H1 (cell line): Measurements from ENCODE around the gene BRICD5. TPM values are rescaled to one million over a fixed set of nuclear protein-coding genes. Genes with fewer than 3 reads are reported as not detected.

Experiments
- CTCF ChIA-PET: fragments of 300-600 bp; sonication (Branson Sonifier 250); formaldehyde crosslinking; loops from one replicate; lab custom pipeline; 2021; ENCODE audit not compliant: partially characterized antibody; lab: Charles Lee
- POLR2A ChIA-PET: fragments of 300-600 bp; sonication (Branson Sonifier 250); formaldehyde crosslinking; loops from one replicate; lab custom pipeline; 2021; ENCODE audit warnings: inconsistent platforms; ENCODE audit not compliant: partially characterized antibody; lab: Charles Lee
- DNase-seq, 2 experiments: peaks; one replicate each; pipeline versions ENCODE4 v3.0.0 to v3.0.0-alpha.2; 2010 to 2022; ENCODE audit warnings: low spot score in 2 of 2, low read depth in 1 of 2, mixed read lengths in 1 of 2
- FAIRE-seq: peaks from 2 replicates; lab custom pipeline; 2011; peaks lifted over from hg19 to GRCh38; lab: Jason Lieb, UNC
- H2AFZ ChIP-seq: 2 replicates; pipeline ENCODE4 v1.8.1; 2012; ENCODE audit warnings: low read length, inconsistent platforms
- H2AK5ac ChIP-seq: 2 replicates; pipeline ENCODE4 v1.6.1; 2013; ENCODE audit warnings: low read depth, low read length
- H2BK120ac ChIP-seq: replicated peaks from 2 replicates; pipeline ENCODE3; 2013; ENCODE audit warnings: low read depth, low read length, inconsistent platforms
- H2BK12ac ChIP-seq: 2 replicates; pipeline ENCODE4 v1.6.1; 2013; ENCODE audit warnings: low read depth, low read length
- H2BK15ac ChIP-seq: 2 replicates; pipeline ENCODE4 v1.6.1; 2013; ENCODE audit warnings: low read length
- H2BK20ac ChIP-seq: 2 replicates; pipeline ENCODE4 v1.6.1; 2013; ENCODE audit warnings: low read length
- H2BK5ac ChIP-seq: 2 replicates; pipeline ENCODE4 v1.6.1; 2013; ENCODE audit warnings: low read depth, low read length
- H3K14ac ChIP-seq: 2 replicates; pipeline ENCODE4 v1.6.1; 2013; ENCODE audit warnings: inconsistent platforms; ENCODE audit not compliant: insufficient read length
- H3K18ac ChIP-seq: 2 replicates; pipeline ENCODE4 v1.6.1; 2013; ENCODE audit warnings: low read length; ENCODE audit errors: extremely low read depth
- H3K23ac ChIP-seq: 2 replicates; pipeline ENCODE4 v1.6.1; 2013; ENCODE audit warnings: inconsistent platforms; ENCODE audit not compliant: insufficient read length
- H3K23me2 ChIP-seq: 2 replicates; pipeline ENCODE4 v1.6.1; 2013; ENCODE audit warnings: low read depth, low read length
- H3K27ac ChIP-seq: 2 replicates; pipeline ENCODE4 v1.6.1; 2011; ENCODE audit warnings: low read depth, low read length, inconsistent platforms
- H3K27me3 ChIP-seq, 4 experiments: replicated peaks in 1 of 4; 1 replicate in 1 of 4; 2 replicates in 3 of 4; pipeline versions ENCODE4 v1.6.1 to v1.8.1; 2011 to 2013; ENCODE audit warnings: low read length in 3 of 4, mild to moderate bottlenecking in 3 of 4, inconsistent platforms in 2 of 4, mixed read lengths in 2 of 4, moderate library complexity in 1 of 4; ENCODE audit not compliant: control insufficient read depth in 3 of 4, insufficient read depth in 3 of 4; ENCODE audit errors: extremely low read depth in 1 of 4
- H3K36me3 ChIP-seq, 4 experiments: 2 replicates each; pipeline versions ENCODE4 v1.6.1 to v1.8.1; 2011 to 2013; ENCODE audit warnings: mild to moderate bottlenecking in 4 of 4, low read length in 3 of 4, moderate library complexity in 2 of 4, control low read depth in 1 of 4, inconsistent platforms in 1 of 4; ENCODE audit not compliant: insufficient read depth in 4 of 4, control insufficient read depth in 2 of 4
- H3K4ac ChIP-seq: replicated peaks from 2 replicates; pipeline ENCODE3; 2013; ENCODE audit warnings: low read length, low read depth, mixed read lengths, inconsistent platforms; ENCODE audit not compliant: insufficient read length
- H3K4me1 ChIP-seq, 4 experiments: replicated peaks in 1 of 4; 1 replicate in 1 of 4; 2 replicates in 3 of 4; pipeline versions ENCODE4 v1.6.1 to v1.8.1; 2011 to 2013; ENCODE audit warnings: low read length in 3 of 4, inconsistent platforms in 2 of 4, mixed read lengths in 1 of 4; ENCODE audit not compliant: insufficient read depth in 4 of 4, control insufficient read depth in 3 of 4
- H3K4me2 ChIP-seq, 2 experiments: 2 replicates each; pipeline versions ENCODE4 v1.6.1 to v1.8.1; 2011 to 2013; ENCODE audit warnings: low read depth in 2 of 2, low read length in 2 of 2, control low read depth in 1 of 2, inconsistent platforms in 1 of 2, mild to moderate bottlenecking in 1 of 2; ENCODE audit not compliant: insufficient read depth in 1 of 2
- H3K4me3 ChIP-seq, 4 experiments: fragments of 200-600, 300-600 bp in 1 of 4; sonication (generic), shearing (Covaris generic), sonication (Bioruptor Twin) in 1 of 4; 2 replicates each; pipeline versions ENCODE4 v1.5.1 to v1.8.1; 2011 to 2016; ENCODE audit warnings: low read length in 4 of 4, low read depth in 3 of 4, control low read depth in 2 of 4, inconsistent platforms in 2 of 4, mild to moderate bottlenecking in 2 of 4, mixed read lengths in 1 of 4, moderate library complexity in 1 of 4; ENCODE audit not compliant: insufficient read depth in 2 of 4; ENCODE audit errors: extremely low read depth in 1 of 4
- H3K56ac ChIP-seq: replicated peaks from 2 replicates; pipeline ENCODE3; 2013; ENCODE audit warnings: low read depth, mild to moderate bottlenecking, mixed read lengths, low read length, inconsistent platforms; ENCODE audit not compliant: insufficient read length
- H3K79me1 ChIP-seq: 2 replicates; pipeline ENCODE4 v1.6.1; 2013; ENCODE audit warnings: low read depth, low read length, control low read depth
- H3K79me2 ChIP-seq, 2 experiments: 2 replicates each; pipeline versions ENCODE4 v1.6.1 to v1.8.1; 2012 to 2013; ENCODE audit warnings: low read length in 2 of 2, mild to moderate bottlenecking in 2 of 2, inconsistent platforms in 1 of 2; ENCODE audit not compliant: insufficient read depth in 2 of 2, control insufficient read depth in 1 of 2
- H3K9ac ChIP-seq, 4 experiments: replicated peaks in 1 of 4; 1 replicate in 1 of 4; 2 replicates in 3 of 4; pipeline versions ENCODE4 v1.6.1 to v1.8.1; 2011 to 2013; ENCODE audit warnings: low read depth in 3 of 4, low read length in 3 of 4, control low read depth in 2 of 4, mild to moderate bottlenecking in 2 of 4, moderate library complexity in 2 of 4, inconsistent platforms in 1 of 4; ENCODE audit errors: extremely low read depth in 1 of 4
- H3K9me3 ChIP-seq, 2 experiments: 2 replicates each; pipeline versions ENCODE4 v1.6.1 to v1.8.1; 2012 to 2013; ENCODE audit warnings: mild to moderate bottlenecking in 2 of 2, moderate library complexity in 2 of 2, control low read depth in 1 of 2, inconsistent platforms in 1 of 2, low read depth in 1 of 2, low read length in 1 of 2, mixed read lengths in 1 of 2; ENCODE audit not compliant: insufficient read depth in 2 of 2
- H4K20me1 ChIP-seq, 2 experiments: replicated peaks in 1 of 2; 2 replicates each; pipeline versions ENCODE3 to v1.8.1; 2011 to 2013; ENCODE audit warnings: inconsistent platforms in 2 of 2, low read length in 2 of 2, mild to moderate bottlenecking in 1 of 2; ENCODE audit not compliant: insufficient read depth in 2 of 2, control insufficient read depth in 1 of 2
- H4K5ac ChIP-seq: 2 replicates; pipeline ENCODE4 v1.6.1; 2013; ENCODE audit warnings: low read length, low read depth, mixed read lengths, inconsistent platforms; ENCODE audit not compliant: insufficient read length
- H4K8ac ChIP-seq: 2 replicates; pipeline ENCODE4 v1.8.0; 2013; ENCODE audit warnings: mild to moderate bottlenecking, moderate library complexity, low read length, inconsistent platforms; ENCODE audit not compliant: insufficient read depth; ENCODE audit errors: extremely low read depth
- H4K91ac ChIP-seq: replicated peaks from 2 replicates; pipeline ENCODE3; 2013; ENCODE audit warnings: low read length, mixed read lengths, inconsistent platforms; ENCODE audit not compliant: insufficient read length
- TAF7 ChIP-seq: optimal IDR thresholded peaks from 2 replicates; pipeline ENCODE3; 2011; ENCODE audit warnings: low read depth, mild to moderate bottlenecking, inconsistent platforms, low read length, moderate library complexity, borderline replicate concordance
- WGBS, 2 experiments: shearing (Covaris generic) in 1 of 2; methylation state at CpG; one replicate each; pipeline versions ENCODE4 v1.1.6 to v1.1.7; 2013 to 2015; ENCODE audit warnings: low lambda C conversion rate in 2 of 2, mixed read lengths in 2 of 2, inconsistent platforms in 1 of 2, low coverage in 1 of 2, missing lambda C conversion rate in 1 of 2; ENCODE audit not compliant: insufficient replicate concordance in 2 of 2, insufficient coverage in 1 of 2, insufficient read length in 1 of 2; ENCODE audit errors: extremely low coverage in 1 of 2, missing lambda C conversion rate in 1 of 2; 5-methylcytosine and 5-hydroxymethylcytosine counted together
- polyA plus RNA-seq, 7 experiments: library from polyadenylated mRNA; depleted of rRNA in 3 of 7; stranded (reverse) in 5 of 7; unstranded in 2 of 7; fragments of >200 nt in 5 of 7; fragments of 200-250 nt in 2 of 7; gene quantifications; 1 replicate in 5 of 7; 2 replicates in 1 of 7; 4 replicates in 1 of 7; pipeline versions ENCODE4 v1.2.1 to v1.2.3, GENCODE V29; 2011 to 2013; ENCODE audit warnings: missing spikeins in 2 of 7, mixed read lengths in 2 of 7
- total RNA-seq: library from RNA; stranded (reverse); fragmentation: NEBNext Ultra II Directional; extraction: Animal tissue kit (Norgen Biotek cat#: 25700); gene quantifications from 2 replicates; pipeline ENCODE4 v1.2.1, GENCODE V29; 2021

Gene BRICD5
- total and polyA plus RNA-seq, 2 of the 8 experiments (the other 6 are each of a cell fraction or from before 2014, with no cell fraction given) = 8.5 to 14.2 TPM

- no peak overlapping the region for H3K9ac ChIP-seq
- H2BK12ac ChIP-seq = no peak overlapping the region
- peaks cover 8 to 36% of the 10 kb centered on the region in 2 experiments for H4K20me1 ChIP-seq
- H3K36me3 ChIP-seq = peaks cover 8 to 42% (median 19%) of the 10 kb centered on the region in 4 experiments; a peak in 6 of 8 replicates
- peaks cover 0 to 27% (median 12%) of the 10 kb centered on the region in 4 experiments; a peak in 6 of 7 replicates for H3K4me1 ChIP-seq
- no peak overlapping the region for H4K5ac ChIP-seq
- H3K79me2 ChIP-seq = peaks cover 3 to 19% of the 10 kb centered on the region in 2 experiments; a peak in 2 of 4 replicates
- H3K27me3 ChIP-seq = no peaks in the 10 kb centered on the region
- no peak overlapping the region for H3K14ac ChIP-seq
- no peaks in the 10 kb centered on the region for H3K9me3 ChIP-seq
- no peak overlapping the region for H3K23ac ChIP-seq
- DNase-seq (no peak), FAIRE-seq (no peak)
- no peak overlapping the region for H3K18ac ChIP-seq
- no peak overlapping the region for H3K4ac ChIP-seq
- H3K79me1 ChIP-seq = peaks cover 10% of the 10 kb centered on the region
- no peak overlapping the region for H3K27ac ChIP-seq
- ChIA-PET CTCF (interaction anchor here (0.9 to 3.2 kb wide), 3 partner anchors 10 to 38 kb away, joined by 3 to 20 read pairs (median 6); no protein-coding TSS in a partner anchor), POLR2A (interaction anchor here (0.7 to 15.1 kb wide), 15 partner anchors 12 to 324 kb away, joined by 3 to 156 read pairs (median 6); partner anchors contain the start of genes CASKIN1, E4F1, ECI1 and TRAF7)
- H3K4me3 ChIP-seq = no peak overlapping the region
- no peak overlapping the region for H2BK120ac ChIP-seq
- H3K56ac ChIP-seq = no peak overlapping the region
- no peak overlapping the region for H2BK15ac ChIP-seq
- no peak overlapping the region for H4K91ac ChIP-seq
- no peak for TF ChIP-seq TAF7
- H3K23me2 ChIP-seq = peaks cover 19% of the 10 kb centered on the region
- H2BK20ac ChIP-seq = no peak overlapping the region
- H2AK5ac ChIP-seq = no peak overlapping the region
- H2BK5ac ChIP-seq = no peak overlapping the region
- H4K8ac ChIP-seq = no peak overlapping the region
- H3K4me2 ChIP-seq = no peak overlapping the region
- H2AFZ ChIP-seq = no peak overlapping the region
- 95% methylated on average over 9 of the region's 9 CpGs; no CpG with 5 or more reads in 1 of the 2 experiments for WGBS, 2 experiments
Measured at GRCh38 chr16:2208772-2209171, 1.9 kb downstream of the BRICD5 start.
